Measurements from ENCODE around the gene CARHSP1. TPM values are rescaled to one million over a fixed set of nuclear protein-coding genes. Genes with fewer than 3 reads are reported as not detected.

The CARHSP1 gene
- total and polyA plus RNA-seq, 2 experiments from 2014 or later = 140 to 167 TPM

DNA sequence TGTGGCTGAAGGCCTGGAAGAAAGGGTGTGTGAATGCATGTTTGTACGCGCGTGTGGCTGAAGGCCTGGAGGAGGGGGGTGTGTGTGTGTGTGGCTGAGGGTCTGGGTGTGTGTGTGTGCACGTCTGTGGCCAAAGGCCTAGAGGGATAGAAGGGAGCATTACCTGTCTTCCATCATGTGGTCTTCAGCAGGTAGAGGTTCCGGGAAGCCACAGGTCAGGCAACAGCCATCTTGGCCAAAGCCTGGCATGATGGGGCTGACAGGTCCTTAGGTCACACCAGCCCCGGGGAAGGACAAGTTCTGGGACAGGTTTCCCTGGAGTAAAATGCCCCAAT, 18.6 kb upstream of the CARHSP1 start:
- Histone ChIP-seq H3K4me1 (ENCODE audit: insufficient read depth) (peaks cover 25% of the 10 kb centered on the region), H3K27ac (no peak overlapping the region), H4K20me1 (ENCODE audit: insufficient read depth, poor library complexity, severe bottlenecking) (no peaks in the 10 kb centered on the region), H3K4me3 (no peak overlapping the region), H3K9me3 (ENCODE audit: low read depth) (no peaks in the 10 kb centered on the region), H3K9me2 (replicated peaks; ENCODE audit: insufficient read depth) (no peaks in the 10 kb centered on the region), H3K79me2 (no peaks in the 10 kb centered on the region), H3K27me3 (no peaks in the 10 kb centered on the region), H3K36me3 (replicated peaks; ENCODE audit: insufficient read depth, low read depth) (no peaks in the 10 kb centered on the region), H2AFZ (no peak overlapping the region), H3K4me2 (no peak overlapping the region)
- WGBS (ENCODE audit: low lambda C conversion rate, missing lambda C conversion rate) = 93% methylated on average over 6 of the region's 6 CpGs
- TF ChIP-seq EZH2phosphoT487 (IDR thresholded peaks at IDR 0.05; ENCODE audit: low read depth, severe bottlenecking, unreplicated experiment) = no peak
- no peak for TF ChIP-seq EZH2 (IDR thresholded peaks at IDR 0.05; ENCODE audit: borderline replicate concordance)
- TF ChIP-seq, protein P1, sequence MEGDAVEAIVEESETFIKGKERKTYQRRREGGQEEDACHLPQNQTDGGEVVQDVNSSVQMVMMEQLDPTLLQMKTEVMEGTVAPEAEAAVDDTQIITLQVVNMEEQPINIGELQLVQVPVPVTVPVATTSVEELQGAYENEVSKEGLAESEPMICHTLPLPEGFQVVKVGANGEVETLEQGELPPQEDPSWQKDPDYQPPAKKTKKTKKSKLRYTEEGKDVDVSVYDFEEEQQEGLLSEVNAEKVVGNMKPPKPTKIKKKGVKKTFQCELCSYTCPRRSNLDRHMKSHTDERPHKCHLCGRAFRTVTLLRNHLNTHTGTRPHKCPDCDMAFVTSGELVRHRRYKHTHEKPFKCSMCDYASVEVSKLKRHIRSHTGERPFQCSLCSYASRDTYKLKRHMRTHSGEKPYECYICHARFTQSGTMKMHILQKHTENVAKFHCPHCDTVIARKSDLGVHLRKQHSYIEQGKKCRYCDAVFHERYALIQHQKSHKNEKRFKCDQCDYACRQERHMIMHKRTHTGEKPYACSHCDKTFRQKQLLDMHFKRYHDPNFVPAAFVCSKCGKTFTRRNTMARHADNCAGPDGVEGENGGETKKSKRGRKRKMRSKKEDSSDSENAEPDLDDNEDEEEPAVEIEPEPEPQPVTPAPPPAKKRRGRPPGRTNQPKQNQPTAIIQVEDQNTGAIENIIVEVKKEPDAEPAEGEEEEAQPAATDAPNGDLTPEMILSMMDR (IDR thresholded peaks at IDR 0.05; ENCODE audit: poor library complexity) = no peak
- no peak for DNase-seq (ENCODE audit: low spot score)

DNA sequence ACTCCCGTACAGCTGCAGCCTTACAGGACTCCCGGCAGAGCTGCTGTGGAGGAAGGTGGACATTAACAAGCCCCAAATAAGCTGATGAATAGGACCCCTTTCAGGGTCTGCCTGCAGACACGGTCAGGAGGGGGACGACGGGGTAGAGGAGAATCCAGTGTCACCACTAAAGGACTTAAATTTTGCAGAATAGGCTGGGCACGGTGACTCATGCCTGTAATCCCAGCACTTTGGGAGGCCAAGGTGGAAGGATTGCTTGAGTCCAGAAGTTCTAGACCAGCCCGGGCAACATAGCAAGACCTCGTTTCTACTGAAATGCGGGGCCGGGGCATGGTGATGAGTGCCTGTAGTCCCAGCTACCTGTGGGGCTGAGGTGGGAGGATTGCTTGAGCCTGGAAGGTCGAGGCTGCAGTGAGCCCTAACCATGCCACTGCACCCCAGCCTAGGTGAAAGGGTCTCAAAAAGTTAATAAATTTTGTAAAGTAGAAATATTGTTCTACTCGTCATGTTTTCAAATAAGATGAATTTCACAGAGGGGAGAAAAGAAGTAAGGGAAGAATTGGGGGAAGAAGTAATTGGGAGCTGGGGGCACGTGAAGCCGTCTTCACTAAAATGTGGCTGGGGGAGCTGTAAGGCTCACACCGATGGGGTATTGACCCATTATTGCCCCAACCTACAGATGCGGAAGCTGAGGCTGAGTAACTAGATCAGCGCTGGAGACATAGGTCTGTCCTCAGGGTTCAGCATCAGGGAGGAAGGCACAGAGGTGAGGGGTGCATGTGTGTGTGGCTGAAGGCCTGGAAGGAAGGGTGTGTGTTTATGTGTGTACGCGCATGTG, 18.0 kb upstream of the CARHSP1 start:
- Histone ChIP-seq H3K36me3 (replicated peaks; ENCODE audit: insufficient read depth, low read depth) (no peaks in the 10 kb centered on the region), H3K27ac (peak overlapping the region; percentile 80), H3K27me3 (no peaks in the 10 kb centered on the region), H3K79me2 (no peaks in the 10 kb centered on the region), H3K9me3 (ENCODE audit: low read depth) (no peaks in the 10 kb centered on the region), H3K4me2 (no peak overlapping the region), H3K9me2 (replicated peaks; ENCODE audit: insufficient read depth) (no peaks in the 10 kb centered on the region), H4K20me1 (ENCODE audit: insufficient read depth, poor library complexity, severe bottlenecking) (no peaks in the 10 kb centered on the region), H3K4me3 (no peak overlapping the region), H3K4me1 (ENCODE audit: insufficient read depth) (peaks cover 25% of the 10 kb centered on the region), H2AFZ (no peak overlapping the region)
- WGBS (ENCODE audit: low lambda C conversion rate, missing lambda C conversion rate) = 82% methylated on average over 19 of the region's 19 CpGs
- no peak for DNase-seq (ENCODE audit: low spot score)
- TF ChIP-seq EZH2 (IDR thresholded peaks at IDR 0.05; ENCODE audit: borderline replicate concordance) (no peak), EZH2phosphoT487 (IDR thresholded peaks at IDR 0.05; ENCODE audit: low read depth, severe bottlenecking, unreplicated experiment) (no peak)
- TF ChIP-seq, protein P1 (IDR thresholded peaks at IDR 0.05; ENCODE audit: poor library complexity) = no peak

DNA sequence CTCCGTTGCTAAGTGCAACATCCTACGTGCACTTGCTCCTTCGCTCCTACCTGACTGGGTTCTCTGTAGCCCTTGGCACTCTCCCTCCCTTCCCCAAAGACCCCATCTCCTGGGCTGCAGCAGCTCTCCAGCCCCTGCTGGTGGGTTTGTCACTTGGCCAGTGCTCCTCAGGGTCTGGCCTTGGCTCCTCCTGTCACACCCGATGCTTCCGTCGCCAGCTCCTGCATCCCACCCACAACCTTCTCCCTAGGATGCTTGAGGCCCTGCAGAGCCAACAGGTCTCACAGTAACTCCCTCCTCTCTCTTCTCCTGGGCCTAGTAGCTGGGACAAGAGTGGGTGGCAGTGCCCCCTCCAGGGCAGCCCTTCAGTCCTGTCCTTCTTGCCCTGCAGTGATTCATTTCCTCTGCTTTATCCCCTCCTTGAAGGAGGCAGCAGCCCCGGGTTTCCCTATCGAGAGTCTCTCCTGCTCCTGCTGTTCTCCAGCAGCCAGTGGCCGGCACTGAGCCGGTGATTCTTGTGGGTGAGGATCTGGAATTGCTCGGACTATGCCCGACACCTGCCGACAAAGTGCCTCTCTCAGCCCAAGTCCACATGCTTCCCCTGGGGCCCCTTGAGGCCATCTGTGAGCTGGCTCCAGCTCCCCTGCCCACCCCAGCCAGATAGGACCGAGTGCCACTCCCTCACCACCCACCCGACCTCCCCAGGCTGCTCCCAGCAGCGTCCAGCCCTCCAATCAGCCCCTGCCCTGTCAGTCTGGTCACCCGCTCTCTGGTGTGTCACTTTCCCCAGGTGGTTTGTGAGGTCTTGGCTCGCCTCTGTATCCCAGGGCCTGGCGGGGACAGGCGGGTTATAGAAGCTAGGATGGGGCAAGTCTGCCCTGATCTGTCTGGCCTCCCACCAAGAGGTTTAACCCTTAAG, 17.1 kb upstream of the CARHSP1 start:
- H3K27ac ChIP-seq = peak overlapping the region; percentile 80
- no peaks in the 10 kb centered on the region for H4K20me1 ChIP-seq (ENCODE audit: insufficient read depth, poor library complexity, severe bottlenecking)
- DNase-seq (ENCODE audit: low spot score) = peak; percentile 81
- no peaks in the 10 kb centered on the region for H3K36me3 ChIP-seq (replicated peaks; ENCODE audit: insufficient read depth, low read depth)
- peak overlapping the region; percentile 53 for H3K4me2 ChIP-seq
- no peak overlapping the region for H2AFZ ChIP-seq
- no peak overlapping the region for H3K4me3 ChIP-seq
- no peaks in the 10 kb centered on the region for H3K79me2 ChIP-seq
- no peaks in the 10 kb centered on the region for H3K9me2 ChIP-seq (replicated peaks; ENCODE audit: insufficient read depth)
- no peaks in the 10 kb centered on the region for H3K9me3 ChIP-seq (ENCODE audit: low read depth)
- WGBS (ENCODE audit: low lambda C conversion rate, missing lambda C conversion rate) = 38% methylated on average over 18 of the region's 20 CpGs
- peaks cover 25% of the 10 kb centered on the region for H3K4me1 ChIP-seq (ENCODE audit: insufficient read depth)
- no peak for TF ChIP-seq EZH2 (IDR thresholded peaks at IDR 0.05; ENCODE audit: borderline replicate concordance)
- TF ChIP-seq EZH2phosphoT487 (IDR thresholded peaks at IDR 0.05; ENCODE audit: low read depth, severe bottlenecking, unreplicated experiment) = no peak
- TF ChIP-seq, protein P1 (IDR thresholded peaks at IDR 0.05; ENCODE audit: poor library complexity) = peak; percentile 4
- no peaks in the 10 kb centered on the region for H3K27me3 ChIP-seq
